ENCODE measurements around the gene CEBPA.
A peak's percentile ranks its signal among the peaks of the same experiment; 100 is the strongest.
"Not testable (repeated sequence)": the region's sequence is repeated elsewhere in the genome, so short reads cannot be mapped to it uniquely, and the experiment has no call there.

The CEBPA gene

DNA sequence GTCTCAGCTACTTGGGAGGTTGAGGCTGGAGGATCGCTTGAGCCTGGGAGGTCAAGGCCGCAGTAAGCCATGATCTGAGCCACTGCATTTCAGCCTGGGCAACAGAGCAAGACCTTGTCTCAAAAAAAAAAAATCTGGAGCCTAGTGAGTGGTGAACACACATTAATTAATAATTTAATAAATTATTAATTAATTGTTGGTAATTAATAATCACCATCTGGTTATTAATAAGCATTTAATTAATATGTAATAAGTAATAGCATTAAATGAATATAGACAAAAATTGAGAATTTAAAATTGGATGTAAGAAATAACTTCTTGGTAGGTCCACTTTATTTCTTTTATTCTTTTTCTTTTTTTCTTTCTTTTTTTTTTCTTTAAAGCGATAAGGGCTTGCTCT lies 31.9 kb upstream of the CEBPA start:
- no peaks in the 10 kb centered on the region for H3K4me1 Mint-ChIP-seq
- DNase-seq (ENCODE audit: low spot score in 2 of 2) (no peak), ATAC-seq (no peak)
- H3K4me3 Mint-ChIP-seq, result no peak overlapping the region
- no peak overlapping the region for H3K27ac Mint-ChIP-seq
- no peaks in the 10 kb centered on the region for H3K36me3 Mint-ChIP-seq
- H3K9me3 Mint-ChIP-seq, result no peaks in the 10 kb centered on the region

DNA sequence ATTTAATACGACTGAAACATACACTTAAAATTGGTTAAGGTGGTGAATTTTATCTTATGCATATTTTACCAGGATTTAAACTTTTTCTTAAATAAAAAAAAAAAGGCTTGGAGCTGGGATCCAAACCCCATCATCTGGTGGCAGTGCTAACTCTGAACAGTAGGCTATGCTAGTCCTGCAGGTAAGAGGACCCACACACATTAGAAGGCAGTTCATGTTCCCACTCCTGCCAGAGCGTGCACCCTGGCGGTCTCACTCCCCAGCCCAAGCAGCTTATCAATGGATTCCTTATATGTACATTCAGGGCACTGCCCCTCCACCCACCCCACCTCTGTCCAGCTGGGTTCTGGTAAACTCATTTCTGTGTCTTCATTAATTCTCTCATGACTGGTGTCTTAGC lies 31.3 kb upstream of the CEBPA start:
- H3K36me3 Mint-ChIP-seq, result no peaks in the 10 kb centered on the region
- no peaks in the 10 kb centered on the region for H3K9me3 Mint-ChIP-seq
- no peaks in the 10 kb centered on the region for H3K4me1 Mint-ChIP-seq
- ATAC-seq (no peak), DNase-seq (ENCODE audit: low spot score in 2 of 2) (no peak)
- no peak overlapping the region for H3K4me3 Mint-ChIP-seq
- no peak overlapping the region for H3K27ac Mint-ChIP-seq

DNA sequence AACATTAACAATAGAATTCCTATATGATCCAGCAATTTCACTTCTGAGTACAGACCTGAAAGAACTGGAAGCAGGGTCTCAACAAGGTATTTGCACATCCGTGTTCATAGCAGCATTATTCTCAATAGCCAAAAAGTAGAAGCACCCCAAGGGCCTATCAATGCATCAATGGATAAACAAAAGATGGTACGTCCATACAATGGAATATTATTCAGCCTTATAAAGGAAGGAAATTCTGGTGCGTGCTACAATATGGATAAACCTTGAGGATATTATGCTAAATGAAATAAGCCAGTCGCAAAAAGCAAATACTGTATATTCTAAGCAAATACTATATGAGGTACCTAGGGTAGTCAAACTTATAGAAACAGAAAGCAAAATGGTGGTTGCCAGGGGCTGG lies 30.8 kb upstream of the CEBPA start:
- ATAC-seq, result no peak
- Mint-ChIP-seq H3K4me1 (no peaks in the 10 kb centered on the region), H3K36me3 (no peaks in the 10 kb centered on the region), H3K27ac (no peak overlapping the region), H3K4me3 (no peak overlapping the region), H3K9me3 (no peaks in the 10 kb centered on the region)
- no peak for DNase-seq (ENCODE audit: low spot score in 2 of 2)

DNA sequence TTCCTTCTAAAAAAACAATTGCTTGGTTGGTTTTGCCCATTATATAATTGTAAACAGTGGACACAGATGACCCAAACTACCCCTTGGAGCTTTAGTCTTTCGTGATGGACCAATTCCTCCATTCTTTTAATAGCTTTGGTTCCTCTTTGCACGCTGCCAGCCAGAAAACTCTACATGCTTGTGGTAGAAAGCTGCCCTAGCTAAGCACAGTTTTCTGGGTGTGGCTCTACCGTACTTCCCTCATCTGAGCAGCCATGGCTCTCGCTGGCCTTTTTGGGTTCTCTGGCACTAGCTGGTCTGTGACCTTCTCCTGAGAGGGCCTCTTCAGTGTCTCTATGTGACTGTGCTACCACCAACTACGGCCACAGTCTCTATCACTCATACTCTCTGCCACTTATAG lies 29.9 kb upstream of the CEBPA start:
- H3K4me3 Mint-ChIP-seq, result no peak overlapping the region
- H3K4me1 Mint-ChIP-seq, result no peaks in the 10 kb centered on the region
- no peak for DNase-seq (ENCODE audit: low spot score in 2 of 2)
- no peak for ATAC-seq
- H3K27ac Mint-ChIP-seq, result no peak overlapping the region
- H3K9me3 Mint-ChIP-seq, result no peaks in the 10 kb centered on the region
- no peaks in the 10 kb centered on the region for H3K36me3 Mint-ChIP-seq

DNA sequence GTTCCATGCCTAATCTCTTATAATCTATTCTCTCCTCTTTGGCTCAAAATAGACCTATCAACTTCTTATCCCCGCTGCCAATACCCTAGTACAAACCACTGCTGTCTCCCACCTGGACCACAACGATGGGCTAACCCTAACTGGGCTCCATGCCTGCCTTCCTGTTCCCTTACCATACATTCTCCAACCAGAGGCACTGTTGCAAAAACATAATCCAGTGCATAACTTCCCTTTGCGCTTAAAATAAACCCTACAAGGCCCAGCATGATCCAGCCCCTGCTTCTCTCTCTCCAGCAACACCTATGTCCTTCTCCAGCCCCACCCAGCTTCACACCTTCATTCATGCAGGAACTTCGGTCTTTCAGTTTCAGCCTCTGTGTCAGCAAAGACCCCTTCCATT lies 27.4 kb upstream of the CEBPA start:
- no peak for ATAC-seq
- Mint-ChIP-seq H3K27ac (no peak overlapping the region), H3K36me3 (no peaks in the 10 kb centered on the region), H3K4me1 (no peaks in the 10 kb centered on the region), H3K4me3 (no peak overlapping the region), H3K9me3 (no peaks in the 10 kb centered on the region)
- DNase-seq (ENCODE audit: low spot score in 2 of 2), result no peak

DNA sequence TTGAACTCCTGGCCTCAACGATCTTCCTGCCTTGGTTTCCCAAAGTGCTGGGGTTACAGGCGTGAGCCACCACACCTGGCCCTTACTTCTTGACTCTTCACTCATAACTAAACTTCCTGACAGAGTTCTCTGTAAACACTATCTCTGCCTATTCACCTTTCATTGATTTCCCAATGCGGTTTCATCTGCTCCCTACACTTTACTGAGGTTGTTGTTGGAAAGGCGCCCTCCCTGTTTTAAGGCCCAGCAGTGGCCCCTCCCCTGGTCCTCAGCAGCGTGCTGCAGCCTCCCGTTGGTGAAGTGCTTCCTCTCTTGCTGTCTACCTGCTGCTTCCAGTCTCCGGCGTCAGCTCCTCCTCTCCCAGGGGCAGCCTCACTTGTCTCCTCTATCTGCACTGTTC lies 26.7 kb upstream of the CEBPA start:
- Mint-ChIP-seq H3K4me1 (no peaks in the 10 kb centered on the region), H3K4me3 (no peak overlapping the region), H3K36me3 (no peaks in the 10 kb centered on the region), H3K27ac (no peak overlapping the region), H3K9me3 (no peaks in the 10 kb centered on the region)
- ATAC-seq (no peak), DNase-seq (ENCODE audit: low spot score in 2 of 2) (no peak)

DNA sequence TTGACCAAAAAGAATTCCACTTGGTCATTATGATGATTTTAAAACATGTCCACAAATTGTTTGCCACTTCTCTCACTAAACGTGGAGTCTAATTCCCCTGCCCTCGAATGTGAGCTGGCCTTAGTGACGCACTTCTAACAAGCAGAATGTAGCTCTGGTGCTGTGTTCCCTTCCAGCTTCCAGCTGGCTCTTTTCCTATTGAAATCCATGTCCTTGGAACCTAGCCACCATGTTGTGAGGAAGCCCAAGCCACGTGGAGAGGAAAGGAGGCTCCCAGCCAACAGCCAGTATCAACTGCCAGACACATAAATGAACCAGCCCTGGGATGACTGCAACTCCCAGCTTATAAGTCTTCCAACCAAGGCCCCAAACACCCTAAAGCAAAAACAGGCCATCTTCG lies 23.6 kb upstream of the CEBPA start:
- Mint-ChIP-seq H3K36me3 (no peaks in the 10 kb centered on the region), H3K9me3 (peaks cover 2% of the 10 kb centered on the region), H3K4me3 (no peak overlapping the region), H3K4me1 (no peaks in the 10 kb centered on the region), H3K27ac (no peak overlapping the region)
- DNase-seq (ENCODE audit: low spot score in 2 of 2) (no peak), ATAC-seq (no peak)

DNA sequence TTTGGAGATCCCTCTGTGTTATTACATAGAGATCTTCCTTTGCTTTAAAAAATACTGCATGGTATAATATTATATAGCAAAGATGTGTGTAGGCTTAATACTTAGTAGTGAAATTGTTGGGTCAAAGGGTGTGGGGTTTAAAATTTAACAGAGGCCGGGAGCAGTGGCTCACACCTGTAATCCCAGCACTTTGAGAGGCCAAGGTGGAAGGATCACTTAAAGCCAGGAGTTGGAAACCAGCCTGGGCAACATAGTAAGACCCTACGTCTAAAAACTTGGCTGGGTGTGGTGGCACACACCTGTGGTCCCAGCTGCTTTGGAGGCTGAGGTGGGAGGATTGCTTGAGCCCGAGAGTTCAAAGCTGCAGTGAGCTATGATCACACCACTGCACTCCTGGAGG lies 22.3 kb upstream of the CEBPA start:
- Mint-ChIP-seq H3K36me3 (no peaks in the 10 kb centered on the region), H3K27ac (no peak overlapping the region), H3K4me1 (no peaks in the 10 kb centered on the region), H3K9me3 (peaks cover 2% of the 10 kb centered on the region), H3K4me3 (no peak overlapping the region)
- DNase-seq (ENCODE audit: low spot score in 2 of 2) (no peak), ATAC-seq (no peak)

DNA sequence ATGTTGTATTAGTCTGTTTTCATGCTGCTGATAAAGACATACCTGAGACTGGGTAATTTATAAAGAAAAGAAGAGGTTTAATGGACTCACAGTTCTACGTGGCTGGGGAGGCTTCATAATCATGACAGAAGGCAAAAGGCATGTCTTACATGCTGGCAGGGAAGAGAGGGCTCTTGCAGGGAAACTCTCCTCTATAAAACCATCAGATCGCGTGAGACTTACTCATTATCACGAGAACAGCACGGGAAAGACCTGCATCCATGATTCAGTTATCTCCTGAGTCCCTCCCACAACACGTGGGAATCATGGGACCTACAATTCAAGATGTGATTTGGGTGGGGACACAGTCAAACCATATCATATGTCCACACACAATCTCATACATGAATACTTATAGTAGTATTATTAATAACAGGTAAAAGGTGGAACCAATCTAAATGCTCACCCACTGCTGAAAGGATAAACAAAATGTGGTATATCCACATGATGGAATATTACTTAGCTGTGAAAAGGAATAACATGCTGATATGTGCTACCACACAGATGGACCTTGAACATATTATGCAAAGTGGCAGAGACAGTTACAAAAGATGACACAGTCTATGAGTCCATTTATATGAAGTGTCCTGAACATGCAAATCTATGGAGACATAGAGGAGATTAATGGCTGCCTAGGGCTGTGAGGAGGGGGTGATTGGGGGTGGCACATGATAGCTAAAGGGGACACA lies 20.9 kb upstream of the CEBPA start:
- Mint-ChIP-seq H3K4me1 (no peaks in the 10 kb centered on the region), H3K9me3 (peaks cover 2% of the 10 kb centered on the region)

DNA sequence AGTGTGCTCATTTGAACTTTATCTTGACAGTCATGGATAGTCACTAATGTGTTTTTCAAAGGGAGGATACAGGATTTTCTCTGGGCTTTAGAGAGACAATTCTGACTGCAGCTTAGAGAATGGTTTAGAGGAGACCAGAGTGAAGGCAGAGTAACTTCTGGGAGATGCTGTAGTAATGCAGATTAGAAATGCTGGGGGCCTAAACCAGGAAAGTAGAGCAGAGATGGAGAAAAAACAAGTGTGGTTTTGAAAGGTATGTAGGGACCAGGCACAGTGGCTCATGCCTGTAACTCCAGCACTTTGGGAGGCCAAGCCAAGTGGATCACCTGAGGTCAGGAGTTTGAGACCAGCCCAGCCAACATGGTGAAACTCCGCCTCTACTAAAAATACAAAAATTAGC lies 18.3 kb upstream of the CEBPA start:
- H3K4me1 Mint-ChIP-seq, result no peaks in the 10 kb centered on the region
- ATAC-seq (no peak), DNase-seq (ENCODE audit: low spot score in 2 of 2) (no peak)
- no peak overlapping the region for H3K4me3 Mint-ChIP-seq
- H3K36me3 Mint-ChIP-seq, result no peaks in the 10 kb centered on the region
- H3K27ac Mint-ChIP-seq, result no peak overlapping the region
- peaks cover 2% of the 10 kb centered on the region for H3K9me3 Mint-ChIP-seq

More for the DNA sequence above, 20.9 kb upstream of the CEBPA start:
- ATAC-seq (no peak), DNase-seq (ENCODE audit: low spot score in 2 of 2) (no peak)
- no peaks in the 10 kb centered on the region for H3K36me3 Mint-ChIP-seq
- H3K4me3 Mint-ChIP-seq, result no peak overlapping the region
- no peak overlapping the region for H3K27ac Mint-ChIP-seq

DNA sequence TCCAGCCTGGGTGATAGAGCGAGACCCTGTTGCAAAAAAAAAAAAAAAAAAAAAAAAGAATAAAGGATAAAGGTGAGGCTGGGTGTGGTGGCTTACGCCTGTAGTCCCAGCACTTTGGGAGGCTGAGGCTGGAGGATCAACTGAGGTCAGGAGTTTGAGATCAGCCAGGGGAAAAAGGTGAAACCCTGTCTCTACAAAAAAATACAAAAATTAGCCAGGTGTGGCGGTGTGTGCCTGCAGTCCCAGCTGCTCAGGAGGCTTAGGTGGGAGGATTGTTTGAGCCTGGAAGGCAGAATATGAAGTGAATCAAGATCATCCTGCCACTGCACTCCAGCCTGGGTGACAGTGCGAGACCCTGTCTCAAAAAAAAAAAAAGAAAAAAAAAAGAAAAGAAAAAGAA lies 15.7 kb upstream of the CEBPA start:
- not testable (repeated sequence) for DNase-seq (ENCODE audit: low spot score in 2 of 2); H3K36me3 Mint-ChIP-seq; H3K4me3 Mint-ChIP-seq; H3K4me1 Mint-ChIP-seq; ATAC-seq; H3K9me3 Mint-ChIP-seq; H3K27ac Mint-ChIP-seq

DNA sequence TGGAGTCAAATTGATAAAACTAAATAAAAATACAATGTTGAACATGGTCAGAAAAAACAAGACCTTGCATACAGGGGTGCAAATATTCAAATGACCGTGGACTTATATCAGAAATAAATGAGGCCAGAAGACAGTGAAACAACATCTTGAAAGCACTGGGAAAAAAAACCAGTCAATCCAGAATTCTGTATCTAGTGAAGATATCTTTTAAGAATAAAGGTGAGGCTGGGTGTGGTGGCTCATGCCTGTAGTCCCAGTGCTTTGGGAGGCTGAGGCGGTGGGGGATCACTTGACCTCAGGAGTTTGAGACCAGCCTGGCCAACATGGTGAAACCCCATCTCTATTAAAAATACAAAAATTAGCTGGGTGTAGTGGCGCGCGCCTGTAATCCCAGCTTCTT lies 15.2 kb upstream of the CEBPA start:
- no peak overlapping the region for H3K4me3 Mint-ChIP-seq
- DNase-seq (ENCODE audit: low spot score in 2 of 2) (no peak), ATAC-seq (no peak)
- no peaks in the 10 kb centered on the region for H3K36me3 Mint-ChIP-seq
- no peak overlapping the region for H3K27ac Mint-ChIP-seq
- H3K4me1 Mint-ChIP-seq, result no peaks in the 10 kb centered on the region
- H3K9me3 Mint-ChIP-seq, result no peaks in the 10 kb centered on the region

DNA sequence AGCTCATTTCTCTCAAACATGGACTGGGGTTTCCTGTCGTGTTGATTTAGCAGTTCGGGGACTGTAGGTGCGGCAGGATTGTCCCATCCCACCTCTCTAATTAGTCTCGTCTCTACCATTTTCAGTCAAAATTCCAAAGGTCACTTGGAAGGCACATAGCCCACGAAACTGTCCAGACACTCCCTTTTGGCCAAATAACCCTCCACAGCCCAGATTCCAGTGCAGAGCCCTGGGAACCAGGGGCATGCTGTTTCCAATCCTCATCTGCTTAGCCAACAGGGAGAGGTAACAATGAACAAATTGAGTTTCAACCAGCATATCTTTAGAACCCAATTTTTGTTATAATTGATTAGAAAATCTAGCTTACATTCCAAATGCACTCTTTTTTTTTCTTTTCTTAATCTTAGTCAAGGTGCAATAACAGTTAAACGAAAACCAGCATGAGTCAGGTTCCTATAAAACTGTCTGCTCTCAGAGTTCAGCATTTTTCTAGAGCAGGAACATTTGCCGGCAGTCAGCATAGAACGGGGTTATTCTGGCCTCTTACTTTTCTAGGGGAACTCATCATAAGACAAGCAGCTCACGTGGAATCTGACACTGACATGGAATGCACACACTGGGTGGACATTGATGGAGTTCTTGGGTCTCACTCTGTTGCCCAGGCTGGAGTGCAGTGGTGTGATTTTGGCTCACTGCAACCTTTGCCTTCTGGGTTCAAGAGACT lies 14.4 kb upstream of the CEBPA start:
- H3K4me3 Mint-ChIP-seq, result no peak overlapping the region
- no peaks in the 10 kb centered on the region for H3K4me1 Mint-ChIP-seq
- no peaks in the 10 kb centered on the region for H3K9me3 Mint-ChIP-seq
- H3K27ac Mint-ChIP-seq, result no peak overlapping the region
- ATAC-seq (no peak), DNase-seq (ENCODE audit: low spot score in 2 of 2) (no peak)
- no peaks in the 10 kb centered on the region for H3K36me3 Mint-ChIP-seq

DNA sequence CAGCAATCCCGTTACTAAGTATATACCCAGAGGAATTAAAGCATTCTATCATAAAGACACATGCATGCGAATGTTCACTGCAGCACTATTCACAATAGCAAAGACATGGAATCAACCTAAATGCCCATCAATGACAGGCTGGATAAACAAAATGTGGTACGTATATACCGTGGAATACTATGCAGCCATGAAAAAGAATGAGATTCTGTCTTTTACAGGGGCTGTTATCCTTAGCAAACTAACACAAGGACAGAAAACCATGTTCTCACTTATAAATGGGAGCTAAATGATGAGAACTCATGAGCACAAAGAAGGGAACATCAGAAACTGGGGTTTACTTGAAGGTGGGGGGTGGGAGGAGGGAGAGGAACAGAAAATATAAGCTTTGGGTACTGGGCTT lies 10.5 kb upstream of the CEBPA start:
- H3K4me1 Mint-ChIP-seq; ATAC-seq; DNase-seq (ENCODE audit: low spot score in 2 of 2); H3K36me3 Mint-ChIP-seq; H3K9me3 Mint-ChIP-seq; H3K27ac Mint-ChIP-seq; H3K4me3 Mint-ChIP-seq: not testable (repeated sequence)

DNA sequence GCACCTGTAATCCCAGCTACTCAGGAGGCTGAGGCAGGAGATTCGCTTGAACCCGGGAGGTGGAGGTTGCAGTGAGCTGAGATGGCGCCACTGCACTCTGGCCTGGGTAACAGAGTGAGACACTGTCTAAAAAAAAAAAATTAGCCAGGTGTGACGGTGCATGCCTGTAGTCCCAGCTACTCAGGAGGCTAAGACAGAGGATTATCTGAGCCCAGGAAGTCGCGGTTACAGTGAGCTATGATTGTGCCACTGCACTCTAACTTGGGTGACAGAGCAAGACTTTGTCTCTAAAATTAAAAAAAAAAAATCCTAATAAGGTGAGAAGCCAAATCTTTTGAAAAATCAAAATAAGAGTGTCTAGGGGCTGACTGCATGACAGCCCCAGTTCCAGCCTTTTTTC lies 9.7 kb upstream of the CEBPA start:
- ATAC-seq, result no peak
- DNase-seq (ENCODE audit: low spot score in 2 of 2), result no peak
- H3K36me3 Mint-ChIP-seq, result no peaks in the 10 kb centered on the region
- no peaks in the 10 kb centered on the region for H3K4me1 Mint-ChIP-seq
- no peak overlapping the region for H3K4me3 Mint-ChIP-seq
- no peak overlapping the region for H3K27ac Mint-ChIP-seq
- no peaks in the 10 kb centered on the region for H3K9me3 Mint-ChIP-seq

DNA sequence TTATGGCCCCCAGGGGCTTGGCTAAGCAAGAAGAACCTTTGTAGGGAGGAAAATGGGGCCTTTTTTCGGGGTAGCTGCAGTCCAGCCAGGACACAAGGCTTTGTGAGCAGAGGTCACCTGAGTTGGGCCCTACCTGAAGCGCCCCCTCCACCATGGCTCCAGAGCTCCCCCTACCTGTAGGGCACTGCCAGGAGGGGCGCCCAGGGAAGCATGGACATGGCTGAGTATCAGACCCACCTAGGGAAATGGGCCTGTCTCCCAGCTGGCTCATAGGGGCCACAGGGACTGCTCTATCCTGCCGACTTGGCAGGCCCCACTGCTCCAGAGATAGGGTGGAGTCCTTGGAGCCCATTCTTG lies 9.0 kb upstream of the CEBPA start:
- DNase-seq (ENCODE audit: low spot score in 2 of 2) (no peak), ATAC-seq (peak; percentile 39)
- Mint-ChIP-seq H3K4me3 (no peak overlapping the region), H3K27ac (no peak overlapping the region), H3K4me1 (no peaks in the 10 kb centered on the region), H3K9me3 (no peaks in the 10 kb centered on the region), H3K36me3 (no peaks in the 10 kb centered on the region)
